HPDE6-E6E7 (cell line): ENCODE measurements around the gene DBP.
"Not testable (repeated sequence)": the region's sequence is repeated elsewhere in the genome, so short reads cannot be mapped to it uniquely, and the experiment has no call there.

ENCODE experiments used
- DNase-seq: peaks from one replicate; pipeline ENCODE4 v3.0.0; 2011; ENCODE audit warnings: missing footprints; ENCODE audit errors: extremely low spot score

Gene DBP, protein sequence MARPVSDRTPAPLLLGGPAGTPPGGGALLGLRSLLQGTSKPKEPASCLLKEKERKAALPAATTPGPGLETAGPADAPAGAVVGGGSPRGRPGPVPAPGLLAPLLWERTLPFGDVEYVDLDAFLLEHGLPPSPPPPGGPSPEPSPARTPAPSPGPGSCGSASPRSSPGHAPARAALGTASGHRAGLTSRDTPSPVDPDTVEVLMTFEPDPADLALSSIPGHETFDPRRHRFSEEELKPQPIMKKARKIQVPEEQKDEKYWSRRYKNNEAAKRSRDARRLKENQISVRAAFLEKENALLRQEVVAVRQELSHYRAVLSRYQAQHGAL

GRCh38 chr19:48636859-48637448, at the start of gene DBP:
Gene DBP (minus strand): TSS chr19:48637379. CDS start chr19:48636994, 385 bp downstream.
- DNase-seq, result no peak

DNA sequence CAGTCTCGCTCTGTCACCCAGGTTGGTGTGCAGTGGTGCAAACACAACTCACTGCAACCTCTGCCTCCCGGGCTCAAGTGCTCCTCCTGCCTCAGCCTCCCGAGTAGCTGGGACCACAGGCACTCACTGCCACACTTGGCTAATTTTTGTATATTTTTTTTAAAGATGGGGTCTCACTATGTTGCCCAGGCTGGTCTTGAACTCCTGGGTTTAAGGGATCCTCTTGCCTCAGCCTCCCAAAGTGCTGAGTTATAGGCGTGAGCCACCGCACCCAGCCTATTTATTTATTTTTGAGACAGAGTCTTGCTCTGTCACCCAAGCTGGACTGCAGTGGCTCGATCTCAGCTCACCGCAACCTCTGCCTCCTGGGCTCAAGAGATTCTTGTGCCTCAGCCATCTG, 49.5 kb upstream of the DBP start:
- DNase-seq, result not testable (repeated sequence)

GRCh38 chr19:48686088-48686487, 48.9 kb upstream of the DBP start:
- DNase-seq, result no peak

- peak; percentile 53 for DNase-seq
Observed at GRCh38 chr19:48685583-48685982, 48.4 kb upstream of the DBP start.

- DNase-seq, result no peak
Observed at GRCh38 chr19:48683349-48683748, 46.2 kb upstream of the DBP start.

- DNase-seq, result no peak
Observed at GRCh38 chr19:48681127-48681470, 43.9 kb upstream of the DBP start.

GRCh38 chr19:48680436-48681126, 43.4 kb upstream of the DBP start:
- DNase-seq, result no peak

DNA sequence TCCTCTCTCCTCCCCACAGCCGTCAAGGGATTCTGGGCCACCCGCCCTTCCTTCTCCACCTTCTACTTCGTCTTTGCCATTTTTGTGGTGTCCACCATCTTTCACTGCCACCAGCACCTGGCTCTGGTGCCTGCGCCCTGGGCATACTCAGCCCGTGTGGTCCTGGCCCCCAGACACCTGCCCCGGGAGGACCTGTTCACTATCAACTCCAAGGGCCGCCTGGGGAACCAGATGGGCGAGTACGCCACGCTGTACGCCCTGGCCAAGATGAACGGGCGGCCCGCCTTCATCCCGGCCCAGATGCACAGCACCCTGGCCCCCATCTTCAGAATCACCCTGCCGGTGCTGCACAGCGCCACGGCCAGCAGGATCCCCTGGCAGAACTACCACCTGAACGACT, 42.8 kb upstream of the DBP start:
- not testable (repeated sequence) for DNase-seq

GRCh38 chr19:48678201-48678600, 41.0 kb upstream of the DBP start:
- no peak for DNase-seq

DNA sequence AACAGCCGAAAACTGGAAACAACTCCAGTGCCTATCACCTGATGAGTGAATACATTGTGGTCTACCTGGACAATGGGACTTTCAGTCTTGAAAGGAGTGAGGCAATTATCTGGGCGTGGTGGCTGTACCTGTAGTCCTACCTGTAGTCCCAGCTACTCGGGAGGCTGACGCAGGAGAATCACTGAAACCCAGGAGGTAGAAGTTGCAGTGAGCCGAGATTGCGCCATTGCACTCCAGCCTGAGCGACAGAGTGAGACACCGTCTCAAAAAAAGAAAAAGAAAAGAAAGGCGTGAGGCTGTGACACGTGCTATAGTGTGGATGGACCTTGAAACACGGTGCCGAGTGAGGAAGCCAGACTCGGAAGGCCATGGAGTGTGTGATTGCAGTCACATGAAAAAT, 39.7 kb upstream of the DBP start:
- no peak for DNase-seq

GRCh38 chr19:48676487-48676886, 39.3 kb upstream of the DBP start:
- no peak for DNase-seq

- peak; percentile 88 for DNase-seq
Observed at GRCh38 chr19:48674921-48675824, 38.0 kb upstream of the DBP start.

- DNase-seq, result no peak
Observed at GRCh38 chr19:48674216-48674809, 37.1 kb upstream of the DBP start.

DNA sequence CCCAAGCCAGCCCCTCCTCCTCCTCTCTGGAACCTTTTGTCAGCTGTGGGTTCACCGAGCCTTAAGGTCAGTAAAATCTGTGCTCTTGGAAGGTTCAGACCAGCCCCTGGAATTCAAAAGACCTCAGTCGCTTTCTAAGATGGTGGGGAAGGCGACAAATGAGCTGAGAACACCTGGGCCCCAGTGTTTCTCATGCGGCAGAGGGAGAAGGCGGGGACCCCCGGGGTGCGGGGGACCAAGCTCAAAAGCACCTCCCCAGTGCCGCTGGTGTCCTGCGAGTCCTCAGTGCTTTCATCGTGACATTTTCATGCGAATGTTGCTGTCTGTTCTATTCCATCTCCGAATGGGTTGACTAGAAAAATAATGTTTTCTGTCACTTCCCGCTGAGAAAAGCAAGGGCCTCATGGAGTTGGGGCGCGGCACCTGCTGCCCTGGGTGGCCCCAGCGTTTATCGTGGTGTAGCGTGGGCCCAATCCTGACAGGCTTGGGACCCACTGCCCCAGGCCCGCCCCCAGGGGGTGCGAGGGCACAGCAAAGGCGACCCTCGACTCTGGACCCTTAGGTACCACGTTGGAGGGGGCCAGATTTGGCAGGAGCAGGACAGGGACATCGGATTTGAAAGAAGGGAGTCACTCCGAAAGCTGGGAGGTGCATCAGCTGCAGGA, 36.4 kb upstream of the DBP start:
- DNase-seq, result no peak

DNA sequence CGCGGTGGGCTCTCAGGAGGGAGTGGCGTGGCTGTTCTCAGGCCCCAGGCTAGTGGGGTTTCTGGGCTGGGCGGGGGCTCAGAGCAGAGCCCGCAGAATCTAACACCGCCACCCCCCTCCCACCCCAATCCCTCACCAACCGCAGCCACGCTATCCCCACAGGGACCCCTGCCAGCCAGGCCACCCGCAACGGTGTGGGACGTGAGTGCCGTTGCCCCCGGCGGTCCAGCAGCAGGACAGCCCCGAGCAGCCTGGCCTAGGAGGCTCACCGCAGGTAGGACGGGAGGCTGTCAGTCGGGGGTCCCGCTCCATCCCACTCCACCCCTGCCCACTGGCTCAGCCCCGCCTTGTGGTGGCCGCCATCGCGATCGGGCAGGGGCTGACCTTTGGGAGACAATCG, 35.8 kb upstream of the DBP start, which contains the start of gene NTN5:
Gene NTN5 (minus strand): TSS at position 24 of the 400 bp plus-strand sequence. CDS start 2,031 bp downstream, outside the sequence.
- DNase-seq, result no peak

GRCh38 chr19:48671446-48671995, 34.3 kb upstream of the DBP start:
- no peak for DNase-seq

- DNase-seq, result no peak
Observed at GRCh38 chr19:48670699-48671445, 33.7 kb upstream of the DBP start.

GRCh38 chr19:48669903-48670668, 32.9 kb upstream of the DBP start:
- DNase-seq, result no peak

- DNase-seq, result no peak
Observed at GRCh38 chr19:48668761-48669160, 31.6 kb upstream of the DBP start.
